Fibroblast of peridontal ligament (primary cell): ENCODE results near the gene NOSIP.

ENCODE experiments used
- DNase-seq: peaks from one replicate; pipeline ENCODE4 v3.0.0-alpha.2; 2010; ENCODE audit errors: extremely low read depth

Gene NOSIP

GRCh38 chr19:49573009-49573408 is 7.3 kb downstream of the NOSIP start:
- DNase-seq = no peak

GRCh38 chr19:49570997-49571676 is 9.2 kb downstream of the NOSIP start:
- peak; percentile 13 for DNase-seq

GRCh38 chr19:49570138-49570856 is 10.1 kb downstream of the NOSIP start:
- peak; percentile 92 for DNase-seq

- peak; percentile 63 for DNase-seq
Measured at GRCh38 chr19:49567861-49568441, 12.4 kb downstream of the NOSIP start.

- peak; percentile 6 for DNase-seq
Measured at GRCh38 chr19:49566302-49566701, 14.1 kb downstream of the NOSIP start.

GRCh38 chr19:49565261-49565660 is 15.1 kb downstream of the NOSIP start:
- no peak for DNase-seq

DNA sequence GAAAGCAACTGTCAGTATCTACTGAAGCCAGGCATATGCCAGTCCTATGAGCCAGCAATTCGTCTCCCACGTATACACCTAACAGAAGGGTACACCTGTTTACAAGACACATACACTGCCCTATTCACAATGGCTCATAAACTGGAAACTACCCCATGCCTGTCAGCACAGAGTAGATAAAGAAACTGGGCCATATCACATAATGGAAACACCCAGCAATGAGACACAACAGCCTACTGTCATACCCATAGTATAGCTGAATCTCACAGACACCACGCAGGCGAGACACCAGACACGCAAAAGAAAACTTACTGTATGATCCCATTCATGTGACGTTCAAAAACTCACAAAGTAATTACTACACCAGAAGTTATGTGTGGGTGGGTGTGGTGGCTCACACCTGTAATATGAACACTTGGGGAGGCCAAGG is 15.7 kb downstream of the NOSIP start:
- DNase-seq = no peak

DNA sequence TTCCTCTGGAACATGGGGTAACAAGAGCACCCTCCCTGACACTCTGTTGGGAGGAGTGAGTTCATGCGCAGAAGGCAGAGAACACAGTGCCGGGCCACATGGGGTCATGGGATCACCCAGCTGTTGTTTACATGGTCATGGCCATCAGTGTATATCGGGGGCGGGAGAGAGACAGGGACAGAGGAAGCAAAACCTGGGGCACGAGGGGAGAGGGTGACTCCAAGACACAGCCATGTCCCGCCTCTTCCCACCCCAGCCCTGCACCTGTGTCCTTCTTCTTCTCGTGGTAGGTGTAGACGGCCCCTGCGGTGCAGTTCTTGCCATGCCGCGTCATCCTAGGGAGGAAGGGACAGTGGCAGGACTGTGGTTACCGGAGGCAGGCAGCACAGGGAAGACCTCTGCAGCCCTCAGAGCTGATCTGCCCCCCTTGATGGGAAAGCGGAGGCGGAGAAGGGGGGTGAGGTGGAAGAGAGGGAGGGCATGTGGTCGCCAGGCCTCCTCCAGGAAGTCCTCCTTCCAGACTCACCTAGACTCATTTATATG is 19.9 kb downstream of the NOSIP start:
- no peak for DNase-seq

DNA sequence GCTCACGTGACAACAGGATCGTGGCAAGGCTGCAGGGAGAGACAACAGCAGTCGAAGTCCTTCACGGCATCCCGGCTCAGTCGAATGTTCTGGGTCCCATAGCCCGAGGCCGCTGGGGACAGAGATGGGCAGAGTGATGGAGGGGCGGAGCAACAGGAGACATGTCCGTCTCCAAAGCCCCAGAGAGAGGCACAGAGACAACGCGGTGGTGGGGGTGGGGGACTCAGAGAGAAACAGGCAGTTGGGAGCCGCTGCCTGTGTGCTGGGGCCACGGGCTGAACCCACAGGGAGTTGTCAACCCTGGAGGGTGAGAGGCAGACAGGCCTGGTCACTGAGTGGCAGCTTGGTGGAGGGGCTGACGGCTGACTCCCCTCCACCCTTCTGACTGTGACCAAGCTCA is 20.4 kb downstream of the NOSIP start:
- no peak for DNase-seq

DNA sequence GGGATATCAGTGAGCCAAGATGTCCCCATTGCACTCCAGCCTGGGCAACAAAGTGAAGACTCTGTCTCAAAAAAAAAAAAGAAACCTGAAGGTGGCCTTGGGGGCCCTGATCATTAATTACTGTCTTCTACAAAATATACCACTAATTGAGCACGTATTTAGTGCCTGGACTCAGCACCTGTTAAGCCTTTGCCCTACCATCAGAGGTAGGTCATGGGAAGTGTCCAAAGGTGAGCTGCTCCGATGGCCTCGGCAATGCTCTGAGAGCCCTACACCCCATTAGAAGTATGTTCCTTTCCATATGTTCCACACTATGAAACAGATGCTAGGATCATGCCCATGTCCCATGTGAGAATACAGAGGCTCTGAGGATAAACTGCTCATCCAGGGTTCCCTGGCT is 20.9 kb downstream of the NOSIP start:
- no peak for DNase-seq

DNA sequence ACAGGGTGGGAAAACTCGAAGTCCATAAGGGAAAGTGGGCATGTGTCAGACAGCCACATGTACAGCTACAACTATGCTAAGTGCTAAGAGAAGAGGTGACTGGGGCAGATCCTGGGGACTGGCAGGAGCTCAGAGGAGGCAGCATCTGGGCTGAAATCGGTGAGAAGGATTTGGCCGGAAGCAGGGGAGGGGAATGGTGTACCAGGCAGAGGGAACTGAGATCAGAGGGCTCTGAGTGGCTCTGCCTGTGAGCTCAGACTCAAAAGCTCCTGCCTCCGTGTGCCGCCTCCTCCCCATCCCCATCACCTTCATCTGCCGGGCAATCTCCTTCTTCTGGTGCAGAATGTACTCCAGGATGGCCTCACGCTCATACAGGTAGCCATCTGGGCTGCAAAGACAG is 21.8 kb downstream of the NOSIP start:
- DNase-seq = no peak

DNA sequence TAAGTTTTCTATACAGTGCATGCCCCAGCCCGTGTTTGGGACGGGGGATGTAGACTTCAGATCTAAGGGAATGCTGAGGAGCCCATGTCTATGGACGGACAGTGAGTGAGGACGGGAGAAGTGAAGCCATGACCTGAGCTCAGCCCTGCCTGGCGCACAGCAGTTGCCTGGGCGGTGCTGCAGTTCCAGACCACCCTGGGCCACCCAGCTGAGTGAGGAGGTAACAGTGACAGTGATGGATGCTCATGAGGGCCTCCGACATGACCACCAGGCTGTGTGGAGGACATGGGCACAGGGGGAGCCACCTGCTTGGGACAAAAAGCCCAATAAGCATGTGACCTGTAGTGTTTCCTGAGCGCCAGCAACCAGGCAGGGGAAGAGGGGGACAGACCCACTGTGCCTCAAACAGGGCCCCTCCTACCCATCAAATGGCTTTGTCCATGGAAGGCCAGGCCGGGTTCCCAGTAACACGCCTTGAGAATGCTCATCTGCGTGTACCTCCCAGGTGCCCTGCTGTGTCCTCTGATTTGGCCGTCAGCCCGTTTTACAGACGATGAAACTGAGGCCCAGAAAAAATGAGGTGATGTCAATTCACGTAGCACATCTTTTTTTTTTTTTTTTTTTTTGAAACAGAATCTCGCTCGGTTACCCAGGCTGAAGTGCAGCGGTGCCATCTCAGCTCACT is 22.6 kb downstream of the NOSIP start:
- no peak for DNase-seq

DNA sequence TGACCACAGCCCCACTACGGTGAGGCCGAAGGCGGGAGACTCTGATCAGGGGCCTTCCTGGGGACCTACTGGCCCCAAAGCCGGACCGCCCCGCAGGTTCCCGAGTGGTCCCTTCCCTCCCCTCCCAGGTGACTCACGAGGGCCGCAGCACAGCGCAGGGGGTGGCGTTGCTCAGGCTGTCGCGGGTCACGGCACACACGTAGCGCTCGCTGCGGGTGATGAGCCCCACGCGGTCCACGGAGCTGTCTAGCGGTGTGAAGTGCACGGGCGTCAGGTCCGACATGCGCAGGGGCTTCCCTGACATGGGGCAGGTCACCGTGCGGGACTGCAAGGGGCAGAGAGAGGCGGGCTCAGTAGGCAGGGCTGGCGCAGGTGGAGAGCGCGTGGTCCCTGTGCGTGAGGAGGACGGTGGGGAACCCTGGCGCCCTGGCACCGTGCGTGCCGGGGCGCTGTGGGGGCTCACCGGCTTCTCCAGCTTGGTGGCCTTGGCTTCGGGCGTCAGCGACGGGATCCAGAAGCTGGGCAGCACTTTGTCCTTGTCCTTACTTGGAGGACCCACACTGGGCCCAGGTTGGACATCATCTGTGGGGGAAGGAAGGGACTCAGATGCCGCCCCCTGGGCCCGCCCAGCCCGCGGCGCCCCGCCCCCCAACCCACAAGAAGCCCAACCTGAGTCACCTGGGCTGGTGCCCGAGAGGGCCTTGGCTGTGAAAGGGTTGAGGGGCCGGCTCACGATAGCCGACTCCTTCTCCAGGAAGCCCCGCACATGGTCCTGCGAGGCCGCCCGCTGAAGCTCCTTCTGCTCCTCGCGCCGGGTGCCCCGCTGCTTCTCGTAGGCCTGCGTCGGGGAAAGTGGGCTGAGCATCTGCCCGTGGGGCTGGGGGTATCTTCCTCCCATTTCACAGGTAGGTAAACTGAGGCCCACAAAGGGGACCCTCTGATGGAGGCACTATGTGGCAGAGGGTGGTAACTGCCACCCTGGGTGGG is 23.7 kb downstream of the NOSIP start:
- DNase-seq = no peak

DNA sequence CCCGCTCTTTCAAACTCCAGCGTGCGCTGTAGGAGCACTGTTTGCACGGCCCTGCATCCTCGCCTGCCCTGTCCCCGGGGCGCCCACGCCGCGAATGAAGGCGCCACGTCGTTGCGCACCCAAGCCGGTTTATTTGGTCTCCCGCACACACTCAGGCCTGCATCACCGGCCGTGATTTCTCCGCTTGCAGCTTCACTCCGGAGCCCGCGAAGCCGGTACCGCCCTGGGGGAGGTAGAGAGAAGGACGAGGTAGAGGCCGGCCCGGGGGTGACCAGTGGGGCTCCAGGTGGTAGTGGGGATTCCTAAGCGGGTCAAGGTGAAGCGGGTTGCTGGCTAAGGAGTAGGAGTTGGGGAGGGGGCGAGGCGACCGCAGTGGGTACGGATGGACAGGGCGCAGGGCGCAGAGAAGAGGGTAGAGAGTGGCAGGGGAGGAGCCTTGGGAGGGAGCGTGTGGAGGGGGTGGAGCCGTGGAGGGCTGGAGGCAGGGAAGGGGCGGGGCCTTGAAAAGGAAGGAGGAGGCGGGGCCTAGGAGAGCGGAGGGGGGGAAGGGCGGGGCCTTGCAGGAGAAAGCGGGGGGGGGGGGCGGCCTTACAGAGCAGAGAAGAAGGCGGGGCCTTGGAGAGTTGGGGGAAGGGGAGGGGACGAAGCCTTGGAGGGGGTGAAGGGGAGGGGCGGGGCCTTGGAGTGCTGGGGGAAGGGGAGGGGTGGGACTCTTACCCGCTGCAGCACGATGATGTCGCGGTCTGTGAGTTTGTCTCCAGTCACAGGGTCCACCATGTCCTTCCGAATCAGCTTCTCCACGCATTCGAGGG is 24.6 kb downstream of the NOSIP start:
- DNase-seq = peak; percentile 25

DNA sequence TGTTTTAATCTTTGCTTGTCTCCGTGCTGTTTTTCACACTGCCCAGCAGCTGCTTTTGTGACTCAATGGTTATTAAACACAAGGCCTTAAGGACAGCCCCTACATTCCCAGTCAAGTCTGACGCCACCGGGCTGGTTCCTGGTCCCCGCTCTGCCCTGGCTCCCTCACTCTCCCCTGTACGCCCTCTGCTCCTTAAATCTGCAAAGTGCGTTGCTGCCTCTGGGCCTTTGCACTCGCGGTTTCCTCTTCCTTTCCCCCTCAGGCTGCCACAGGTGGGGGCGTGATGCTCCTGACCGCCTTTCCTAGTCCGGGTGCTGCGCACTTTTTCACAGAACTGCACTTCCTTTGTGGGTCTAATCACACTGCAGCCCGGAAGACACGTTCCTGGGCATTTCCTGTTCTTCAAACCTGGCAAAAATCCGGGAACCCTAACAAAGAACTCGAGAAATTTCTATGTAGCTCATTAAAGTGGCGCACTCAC is 25.6 kb downstream of the NOSIP start:
- no peak for DNase-seq

DNA sequence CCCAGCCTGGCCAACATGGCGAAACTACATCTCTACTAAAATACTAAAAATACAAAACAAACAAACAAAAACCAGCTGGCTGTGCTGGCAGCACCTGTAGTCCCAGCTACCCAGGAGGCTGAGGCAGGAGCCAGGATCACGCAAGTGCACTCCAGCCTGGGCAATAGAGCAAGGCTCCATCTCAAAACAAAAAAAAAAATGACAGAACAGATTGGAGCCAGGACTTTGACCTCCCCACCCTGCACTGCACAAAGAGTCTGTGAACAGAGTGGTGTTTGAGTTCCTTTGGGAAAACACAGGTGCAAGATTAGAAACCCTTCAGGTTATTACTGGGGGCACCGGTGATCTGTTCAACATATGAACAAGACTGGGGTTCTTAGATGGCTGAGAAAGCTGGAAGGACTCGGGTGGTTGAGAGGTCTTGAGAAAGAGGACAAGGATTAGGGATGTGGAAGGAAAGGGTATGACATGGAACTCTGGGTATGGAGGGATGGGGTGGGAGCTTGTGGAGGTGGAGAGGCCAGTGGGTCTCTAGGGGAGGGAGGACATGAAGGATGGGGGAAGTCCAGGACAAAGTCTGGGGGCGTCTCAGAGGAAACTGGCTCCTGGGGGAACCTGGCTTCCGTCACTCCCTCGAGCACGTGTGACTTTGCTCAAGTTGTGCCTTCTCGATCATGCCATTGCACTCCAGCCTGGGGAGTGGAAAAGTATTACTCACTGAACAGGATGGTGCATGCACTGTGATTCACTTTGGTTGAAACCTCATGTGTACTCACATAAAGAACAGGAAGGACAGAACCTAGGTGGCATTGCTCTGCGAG is 26.7 kb downstream of the NOSIP start:
- DNase-seq = peak; percentile 50

DNA sequence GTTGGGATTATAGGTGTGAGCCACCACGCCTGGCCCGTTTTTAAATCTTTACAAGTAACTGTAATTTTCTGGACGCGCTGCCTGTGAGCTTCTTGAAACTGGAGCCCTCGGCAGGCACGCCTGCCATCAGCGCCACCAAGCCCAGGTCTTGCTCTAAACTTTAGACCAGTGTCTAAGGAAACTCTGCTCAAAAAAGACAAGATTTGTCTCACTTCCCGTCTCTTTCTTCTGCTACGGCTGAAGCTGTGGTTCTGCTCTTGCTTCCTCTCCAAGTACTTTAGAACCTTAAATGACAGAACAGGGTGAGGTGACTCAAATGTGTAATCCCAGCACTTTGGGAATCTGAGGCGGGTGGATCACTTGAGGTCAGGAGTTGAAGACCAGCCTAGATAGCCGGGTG is 27.6 kb downstream of the NOSIP start:
- no peak for DNase-seq

GRCh38 chr19:49551531-49551930 is 28.8 kb downstream of the NOSIP start:
- DNase-seq = no peak

DNA sequence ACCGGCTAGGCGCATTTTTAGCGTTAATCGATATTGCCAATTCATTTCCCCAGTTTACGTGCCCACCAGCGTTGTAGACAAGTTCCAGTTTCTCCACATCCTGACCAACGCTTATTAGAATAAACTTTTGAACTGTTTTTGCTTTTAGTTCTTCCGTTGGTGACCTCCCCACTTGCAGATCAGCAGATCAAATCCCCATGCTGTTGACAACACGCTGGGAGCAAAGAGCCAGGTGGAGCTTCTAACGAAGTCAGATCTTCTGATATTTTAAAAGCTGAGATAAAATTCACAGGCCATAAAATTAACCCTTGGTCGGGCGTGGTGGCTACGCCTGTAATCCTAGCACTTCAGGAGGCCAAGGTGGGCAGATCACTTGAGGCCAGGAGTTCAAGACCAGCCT is 31.3 kb downstream of the NOSIP start:
- no peak for DNase-seq
